GM19438 (cell line): ENCODE results near the gene SULT1A3.
"Not testable (repeated sequence)": the region's sequence is repeated elsewhere in the genome, so short reads cannot be mapped to it uniquely, and the experiment has no call there.

Experiments used
- ATAC-seq: cut with Tn5 transposase; IDR thresholded peaks from one replicate; pipeline ENCODE4 v1.9.1; 2021; ENCODE audit warnings: low read depth; ENCODE audit not compliant: unreplicated experiment

The SULT1A3 gene

GRCh38 chr16:30199049-30199448 is at the start of gene SULT1A3:
Gene SULT1A3, plus strand, starts transcription at chr16:30199255. Its CDS starts 1,474 bp downstream, at chr16:30200729.
- not testable (repeated sequence) for ATAC-seq

DNA sequence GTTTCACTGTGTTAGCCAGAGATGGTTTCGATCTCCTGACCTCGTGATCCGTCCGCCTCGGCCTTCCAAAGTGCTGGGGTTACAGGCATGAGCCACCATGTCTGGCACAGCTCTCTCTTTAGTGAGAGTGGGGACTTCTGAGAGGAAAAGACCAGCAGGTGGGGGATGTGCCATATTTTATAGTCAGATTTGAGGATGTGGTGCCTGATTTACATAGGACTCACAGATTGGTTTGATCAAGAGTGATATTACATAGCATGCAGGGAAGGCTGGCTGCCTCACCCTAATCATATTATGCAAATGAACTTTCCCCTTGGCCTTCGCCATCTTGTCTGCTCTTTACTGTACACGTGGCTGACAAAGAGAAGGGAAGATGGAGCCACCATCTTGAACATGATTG is 48.0 kb upstream of the SULT1A3 start:
- no peak for ATAC-seq

DNA sequence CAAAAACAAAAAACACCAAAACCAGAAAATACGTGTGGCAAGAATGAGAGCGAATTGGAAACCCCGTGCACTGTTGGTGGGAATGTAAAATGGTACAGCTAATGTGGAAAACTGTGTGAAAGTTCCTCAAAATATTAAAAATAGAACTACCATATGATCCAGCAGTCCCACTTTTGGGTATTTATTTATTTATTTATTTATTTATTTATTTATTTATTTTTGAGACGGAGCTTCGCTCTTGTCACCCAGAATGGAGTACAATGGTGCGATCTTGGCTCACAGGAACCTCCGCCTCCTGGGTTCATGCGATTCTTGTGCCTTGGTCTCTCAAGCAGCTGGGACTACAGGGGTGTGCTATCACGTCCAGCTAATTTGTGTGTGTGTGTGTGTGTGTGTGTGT is 46.5 kb upstream of the SULT1A3 start:
- no peak for ATAC-seq

GRCh38 chr16:30155188-30155587 is 43.9 kb upstream of the SULT1A3 start:
- no peak for ATAC-seq

DNA sequence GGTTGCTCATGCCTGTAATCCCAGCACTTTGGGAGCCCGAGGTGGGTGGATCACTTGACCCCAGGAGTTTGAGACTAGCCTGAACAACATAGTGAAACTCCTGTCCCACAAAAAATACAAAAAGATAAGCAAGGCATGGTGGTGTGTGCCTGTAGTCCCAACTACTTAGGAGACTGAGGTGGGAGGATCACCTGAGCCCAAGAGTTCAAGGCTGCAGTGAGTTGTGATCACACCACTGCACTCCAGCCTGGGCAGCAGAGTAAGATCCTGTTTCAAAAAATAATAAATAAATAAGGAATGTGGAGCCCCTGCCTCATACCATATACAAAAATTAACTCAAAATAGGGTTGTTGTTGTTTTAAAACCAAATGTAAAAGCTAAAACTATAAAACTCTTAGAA is 41.8 kb upstream of the SULT1A3 start:
- no peak for ATAC-seq

GRCh38 chr16:30163538-30163937 is 35.5 kb upstream of the SULT1A3 start:
- no peak for ATAC-seq

- no peak for ATAC-seq
Measured at GRCh38 chr16:30166202-30166902, 32.7 kb upstream of the SULT1A3 start.

- ATAC-seq: not testable (repeated sequence)
Measured at GRCh38 chr16:30168746-30169145, 30.3 kb upstream of the SULT1A3 start.

DNA sequence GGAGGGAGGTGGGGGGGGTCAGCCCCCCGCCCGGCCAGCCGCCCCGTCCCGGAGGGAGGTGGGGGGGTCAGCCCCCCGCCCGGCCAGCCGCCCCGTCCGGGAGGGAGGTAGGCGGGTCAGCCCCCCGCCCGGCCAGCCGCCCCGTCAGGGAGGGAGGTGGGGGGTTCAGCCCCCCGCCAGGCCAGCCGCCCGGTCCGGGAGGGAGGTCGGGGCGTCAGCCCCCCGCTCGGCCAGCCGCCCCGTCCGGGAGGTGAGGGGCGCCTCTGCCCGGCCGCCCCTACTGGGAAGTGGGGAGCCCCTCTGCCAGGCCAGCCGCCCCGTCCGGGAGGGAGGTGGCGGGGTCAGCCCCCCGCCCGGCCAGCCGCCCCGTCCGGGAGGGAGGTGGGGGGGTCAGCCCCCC is 29.6 kb upstream of the SULT1A3 start:
- ATAC-seq: not testable (repeated sequence)

DNA sequence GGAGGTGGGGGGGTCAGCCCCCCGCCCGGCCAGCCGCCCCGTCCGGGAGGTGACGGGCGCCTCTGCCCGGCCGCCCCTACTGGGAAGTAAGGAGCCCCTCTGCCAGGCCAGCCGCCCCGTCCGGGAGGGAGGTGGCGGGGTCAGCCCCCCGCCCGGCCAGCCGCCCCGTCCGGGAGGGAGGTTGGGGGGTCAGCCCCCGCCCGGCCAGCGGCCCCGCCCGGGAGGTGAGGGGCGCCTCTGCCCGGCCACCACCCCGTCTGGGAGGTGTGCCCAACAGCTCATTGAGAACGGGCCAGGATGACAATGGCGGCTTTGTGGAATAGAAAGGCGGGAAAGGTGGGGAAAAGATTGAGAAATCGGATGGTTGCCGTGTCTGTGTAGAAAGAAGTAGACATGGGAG is 28.9 kb upstream of the SULT1A3 start:
- ATAC-seq: not testable (repeated sequence)

- no peak for ATAC-seq
Measured at GRCh38 chr16:30173054-30173453, 26.0 kb upstream of the SULT1A3 start.

DNA sequence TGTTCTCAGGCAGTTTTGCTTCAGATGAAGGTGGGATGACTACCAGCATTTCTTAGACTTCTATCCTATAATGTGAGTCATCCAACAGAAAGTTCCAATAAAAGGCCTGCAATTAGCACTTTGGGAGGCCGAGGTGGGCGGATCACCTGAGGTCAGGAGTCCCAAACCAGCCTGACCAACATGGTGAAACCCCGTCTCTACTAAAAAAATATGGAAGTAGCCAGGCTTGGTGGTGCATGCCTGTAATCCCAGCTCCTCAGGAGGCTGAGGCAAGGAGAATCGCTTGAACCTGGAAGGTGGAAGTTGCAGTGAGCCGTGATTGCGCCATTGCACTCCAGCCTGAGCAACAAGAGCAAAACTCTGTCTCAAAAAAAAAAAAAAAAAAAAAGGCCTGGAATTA is 22.2 kb upstream of the SULT1A3 start:
- not testable (repeated sequence) for ATAC-seq

DNA sequence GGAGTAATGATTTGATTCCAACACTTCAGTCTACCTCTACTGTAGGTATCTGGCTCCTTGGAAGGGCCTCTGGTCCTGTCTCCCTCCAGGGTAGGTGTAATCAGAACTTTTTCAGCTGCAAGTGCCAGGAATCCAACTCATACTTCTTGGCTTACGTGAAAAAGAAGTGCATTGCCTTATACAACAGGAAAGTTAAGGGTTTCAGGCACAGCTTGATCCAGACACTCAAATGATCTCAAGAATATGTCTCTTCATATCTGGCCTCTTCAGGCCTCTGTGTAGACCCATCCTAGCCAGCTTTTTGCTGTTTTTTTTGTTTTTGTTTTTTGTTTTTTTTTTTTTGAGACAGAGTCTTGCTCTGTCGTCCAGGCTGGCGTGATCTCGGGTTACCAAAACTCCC is 19.9 kb upstream of the SULT1A3 start:
- no peak for ATAC-seq

- ATAC-seq: no peak
Measured at GRCh38 chr16:30179931-30180330, 19.1 kb upstream of the SULT1A3 start.

GRCh38 chr16:30180741-30181140 is 18.3 kb upstream of the SULT1A3 start:
- ATAC-seq: no peak

GRCh38 chr16:30183233-30184095 is 15.6 kb upstream of the SULT1A3 start, which contains the start of gene CORO1A:
Gene CORO1A, plus strand, starts transcription at chr16:30183602. Its CDS starts 1,608 bp downstream, at chr16:30185210.
- peak; percentile 47 for ATAC-seq

- ATAC-seq: peak; percentile 34
Measured at GRCh38 chr16:30184096-30184890, 14.8 kb upstream of the SULT1A3 start.

- ATAC-seq: peak; percentile 3
Measured at GRCh38 chr16:30184891-30185682, 14.0 kb upstream of the SULT1A3 start.

DNA sequence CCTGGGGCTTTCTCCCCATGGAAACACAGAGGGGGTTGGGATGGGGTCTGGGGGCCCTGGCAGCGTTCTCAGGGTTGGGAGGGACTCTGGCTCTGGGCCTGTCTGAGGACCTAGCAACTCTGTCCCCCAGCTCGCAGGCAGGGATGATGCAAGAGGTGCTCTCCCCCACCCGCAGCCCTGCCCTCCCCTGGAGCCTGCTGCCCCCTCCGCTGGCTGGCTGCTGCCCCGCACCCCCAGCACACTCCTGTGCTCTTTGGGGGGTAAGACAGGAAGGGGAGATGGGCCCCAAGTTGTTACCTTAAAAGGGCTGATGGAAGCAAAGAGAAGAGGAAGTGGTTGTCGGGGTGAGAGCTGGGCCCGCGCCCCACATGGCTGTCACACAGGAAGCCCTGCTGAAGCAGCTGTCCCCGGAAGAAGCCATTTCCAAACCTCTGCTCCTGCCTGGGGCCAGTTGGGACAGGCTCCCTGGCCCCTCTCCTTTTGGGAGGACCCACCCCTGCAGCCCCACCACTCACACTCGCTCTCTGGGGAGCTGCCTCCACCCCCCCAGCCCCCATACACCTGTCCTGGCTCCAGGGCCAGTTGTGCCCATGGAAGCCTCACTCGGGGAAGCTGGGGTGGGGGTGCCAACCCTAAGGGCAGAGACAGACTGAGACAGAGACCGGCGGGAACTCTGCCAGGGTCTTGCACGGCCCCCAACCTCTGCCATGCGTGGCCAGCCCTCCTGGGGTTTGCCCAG is 13.2 kb upstream of the SULT1A3 start:
- peak; percentile 44 for ATAC-seq
